ENCODE data around the gene FXR2.

The FXR2 gene

DNA sequence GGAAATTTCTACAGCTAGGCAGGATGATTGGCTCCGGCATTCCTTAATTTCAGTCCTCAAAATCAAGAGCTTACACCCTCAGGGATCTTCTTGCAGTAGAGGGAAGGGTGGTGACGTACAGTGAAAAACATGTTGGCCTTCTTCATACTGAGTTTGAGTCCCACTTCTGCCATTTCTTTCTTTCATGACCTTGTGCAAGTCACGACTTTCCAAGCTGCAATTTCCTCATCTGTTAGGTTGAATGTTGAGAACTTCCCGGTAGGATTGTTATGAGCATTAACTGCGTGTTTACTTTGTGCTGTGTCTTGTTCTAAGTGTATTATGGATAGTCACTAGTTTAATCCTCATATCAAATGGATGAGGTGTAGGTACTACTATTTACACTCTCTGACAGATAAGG lies 45.1 kb downstream of the FXR2 start:
- no peak for DNase-seq

GRCh38 chr17:7563115-7563869 lies 51.4 kb downstream of the FXR2 start:
- DNase-seq, result no peak

- no peak for DNase-seq
Observed at GRCh38 chr17:7562208-7562605, 52.5 kb downstream of the FXR2 start.

- peak; percentile 70 for DNase-seq
Observed at GRCh38 chr17:7561589-7562207, 53.0 kb downstream of the FXR2 start, which contains the start of gene SENP3. TSS of gene SENP3 (plus strand) at chr17:7561919. CDS start at chr17:7563077, 1,158 bp downstream.

- DNase-seq, result peak; percentile 84
Observed at GRCh38 chr17:7561028-7561575, 53.6 kb downstream of the FXR2 start.

- DNase-seq, result no peak
Observed at GRCh38 chr17:7560172-7561027, 54.3 kb downstream of the FXR2 start.

GRCh38 chr17:7559320-7560171 lies 55.2 kb downstream of the FXR2 start:
- DNase-seq, result no peak

DNA sequence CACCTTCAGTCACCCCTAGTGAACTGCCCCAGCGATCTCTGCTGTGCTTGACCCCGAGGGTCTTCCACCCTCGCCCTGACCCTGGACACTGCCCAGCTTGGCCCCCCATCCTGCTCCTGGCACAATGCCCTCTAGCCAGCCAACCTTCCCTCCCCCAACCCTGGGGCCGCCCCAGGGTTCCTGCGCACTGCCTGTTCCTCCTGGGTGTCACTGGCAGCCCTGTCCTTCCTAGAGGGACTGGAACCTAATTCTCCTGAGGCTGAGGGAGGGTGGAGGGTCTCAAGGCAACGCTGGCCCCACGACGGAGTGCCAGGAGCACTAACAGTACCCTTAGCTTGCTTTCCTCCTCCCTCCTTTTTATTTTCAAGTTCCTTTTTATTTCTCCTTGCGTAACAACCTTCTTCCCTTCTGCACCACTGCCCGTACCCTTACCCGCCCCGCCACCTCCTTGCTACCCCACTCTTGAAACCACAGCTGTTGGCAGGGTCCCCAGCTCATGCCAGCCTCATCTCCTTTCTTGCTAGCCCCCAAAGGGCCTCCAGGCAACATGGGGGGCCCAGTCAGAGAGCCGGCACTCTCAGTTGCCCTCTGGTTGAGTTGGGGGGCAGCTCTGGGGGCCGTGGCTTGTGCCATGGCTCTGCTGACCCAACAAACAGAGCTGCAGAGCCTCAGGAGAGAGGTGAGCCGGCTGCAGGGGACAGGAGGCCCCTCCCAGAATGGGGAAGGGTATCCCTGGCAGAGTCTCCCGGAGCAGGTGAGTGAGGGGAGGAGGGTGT lies 56.0 kb downstream of the FXR2 start, which contains the start of gene TNFSF13:
Gene TNFSF13, plus strand, starts transcription at position 207 of the 776 bp plus-strand sequence. Its CDS starts 290 bp downstream, at position 497.
- no peak for DNase-seq

GRCh38 chr17:7557775-7558543 lies 56.7 kb downstream of the FXR2 start:
- DNase-seq, result no peak

DNA sequence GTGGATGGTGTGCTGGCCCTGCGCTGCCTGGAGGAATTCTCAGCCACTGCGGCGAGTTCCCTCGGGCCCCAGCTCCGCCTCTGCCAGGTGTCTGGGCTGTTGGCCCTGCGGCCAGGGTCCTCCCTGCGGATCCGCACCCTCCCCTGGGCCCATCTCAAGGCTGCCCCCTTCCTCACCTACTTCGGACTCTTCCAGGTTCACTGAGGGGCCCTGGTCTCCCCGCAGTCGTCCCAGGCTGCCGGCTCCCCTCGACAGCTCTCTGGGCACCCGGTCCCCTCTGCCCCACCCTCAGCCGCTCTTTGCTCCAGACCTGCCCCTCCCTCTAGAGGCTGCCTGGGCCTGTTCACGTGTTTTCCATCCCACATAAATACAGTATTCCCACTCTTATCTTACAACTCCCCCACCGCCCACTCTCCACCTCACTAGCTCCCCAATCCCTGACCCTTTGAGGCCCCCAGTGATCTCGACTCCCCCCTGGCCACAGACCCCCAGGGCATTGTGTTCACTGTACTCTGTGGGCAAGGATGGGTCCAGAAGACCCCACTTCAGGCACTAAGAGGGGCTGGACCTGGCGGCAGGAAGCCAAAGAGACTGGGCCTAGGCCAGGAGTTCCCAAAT lies 57.4 kb downstream of the FXR2 start:
- DNase-seq, result no peak

DNA sequence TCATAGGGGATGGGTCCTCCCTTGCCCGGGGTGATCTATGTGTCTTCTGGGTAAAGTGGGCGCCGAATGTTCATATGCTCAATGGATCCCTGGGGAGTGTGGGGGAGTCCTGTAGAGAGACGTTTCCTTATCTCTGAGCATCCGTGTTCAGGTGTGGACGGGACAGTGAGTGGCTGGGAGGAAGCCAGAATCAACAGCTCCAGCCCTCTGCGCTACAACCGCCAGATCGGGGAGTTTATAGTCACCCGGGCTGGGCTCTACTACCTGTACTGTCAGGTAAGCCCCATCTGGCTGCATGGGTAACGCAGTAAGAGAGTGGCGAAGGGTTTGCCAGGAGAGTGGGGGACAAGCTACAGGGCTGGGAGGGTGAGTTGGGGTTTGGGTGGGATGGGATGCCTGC lies 58.1 kb downstream of the FXR2 start:
- no peak for DNase-seq

GRCh38 chr17:7555320-7555948 lies 59.3 kb downstream of the FXR2 start:
- no peak for DNase-seq

DNA sequence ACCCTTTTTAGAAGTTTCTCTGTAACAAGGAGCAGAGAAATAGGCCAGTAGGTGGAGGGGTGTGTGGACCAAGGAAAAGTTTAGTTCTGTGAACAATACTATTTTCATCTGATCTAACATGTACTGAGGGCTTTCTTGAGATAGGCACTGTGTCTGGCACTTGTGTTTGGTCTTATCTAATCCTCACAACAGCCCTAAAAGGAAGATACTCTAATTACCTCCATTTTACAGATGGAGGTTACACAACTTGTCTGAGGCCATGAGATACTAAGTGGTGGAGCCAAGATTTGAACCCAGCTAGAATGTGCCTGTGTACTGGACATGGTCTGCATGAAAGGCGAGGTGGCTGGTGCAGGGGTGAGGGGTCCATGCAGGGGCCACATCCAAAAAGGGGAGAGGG lies 61.3 kb downstream of the FXR2 start:
- no peak for DNase-seq

DNA sequence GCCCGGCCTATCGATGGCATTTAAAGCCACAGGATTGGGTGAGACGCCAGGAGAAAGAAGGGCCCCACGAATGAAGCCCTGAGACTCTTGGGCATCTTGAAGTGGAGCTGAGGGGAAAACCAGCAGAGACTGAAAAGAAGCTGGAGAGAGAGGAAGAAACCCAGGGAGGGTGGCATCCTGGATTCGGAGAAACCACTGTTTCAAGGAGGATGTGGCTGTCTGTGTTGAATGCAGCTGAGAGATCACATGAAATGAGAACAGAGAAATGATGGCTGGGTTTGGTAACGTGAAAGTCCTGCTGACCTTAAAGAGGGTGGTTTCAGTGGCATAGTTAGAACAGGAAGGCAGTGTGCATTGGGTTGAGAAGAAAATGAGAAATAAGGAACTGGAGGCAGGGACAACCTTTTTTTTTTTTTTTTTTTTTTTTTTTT lies 62.1 kb downstream of the FXR2 start:
- no peak for DNase-seq

- DNase-seq, result no peak
Observed at GRCh38 chr17:7551396-7551795, 63.3 kb downstream of the FXR2 start.

GRCh38 chr17:7550344-7550743 lies 64.4 kb downstream of the FXR2 start:
- no peak for DNase-seq

DNA sequence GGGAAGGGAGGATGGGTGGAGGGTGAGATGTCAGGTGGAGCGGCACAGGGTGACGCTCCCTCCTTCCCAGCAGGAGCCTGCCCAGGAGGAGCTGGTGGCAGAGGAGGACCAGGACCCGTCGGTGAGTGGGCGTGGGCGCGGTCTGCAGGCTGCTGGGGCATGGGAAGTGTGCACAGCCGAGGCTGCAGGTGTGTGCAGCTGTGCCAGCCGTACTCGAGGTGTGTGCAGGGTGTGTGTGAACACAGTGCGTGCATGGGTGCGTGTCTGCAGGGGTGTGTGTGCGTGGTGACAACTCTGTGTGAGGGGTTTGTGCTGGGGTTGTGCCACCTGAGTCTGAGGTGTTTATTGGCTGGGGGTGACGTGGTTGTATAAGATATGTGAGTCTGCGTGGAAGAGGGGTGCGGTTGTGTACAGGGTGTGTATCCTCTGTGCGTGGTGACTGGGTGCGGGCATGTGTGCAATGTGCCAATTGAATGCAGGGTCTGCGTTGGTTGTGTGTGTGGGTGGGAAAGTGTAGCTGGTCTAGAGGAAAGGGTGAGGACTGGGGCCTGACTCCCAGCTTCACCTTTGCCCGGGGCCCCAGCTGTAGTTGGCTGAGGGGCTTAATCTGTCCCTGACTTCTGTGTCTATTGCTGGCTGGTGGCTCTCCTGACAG lies 65.2 kb downstream of the FXR2 start:
- DNase-seq, result no peak

- DNase-seq, result no peak
Observed at GRCh38 chr17:7548585-7549400, 65.9 kb downstream of the FXR2 start, which contains the start of gene TNFSF12. TSS of gene TNFSF12 (plus strand) at chr17:7549058. CDS start at chr17:7549154, 96 bp downstream.

Data from NCI-H1048 (cell line).